ENCODE data around the gene LNP1. TPM values are rescaled to one million over a fixed set of nuclear protein-coding genes. Genes with fewer than 3 reads are reported as not detected.

Gene LNP1
- total RNA-seq, 3 donors from 2014 or later, result 1.2 to 1.7 (median 1.3) TPM

GRCh38 chr3:100386437-100387074, 14.8 kb upstream of the LNP1 start:
- intact Hi-C loops (cut with DNase I, micrococcal nuclease), result no loop called here
- Histone ChIP-seq H3K4me1 (ENCODE audit: low read depth) (no peaks in the 10 kb centered on the region), H3K9me3 (peaks cover 11% of the 10 kb centered on the region), H3K36me3 (ENCODE audit: low read depth) (no peaks in the 10 kb centered on the region), H3K4me3 (no peak overlapping the region)
- DNase-seq (no peak), ATAC-seq (no peak)
- TF ChIP-seq CTCF (IDR thresholded peaks at IDR 0.05), result no peak

DNA sequence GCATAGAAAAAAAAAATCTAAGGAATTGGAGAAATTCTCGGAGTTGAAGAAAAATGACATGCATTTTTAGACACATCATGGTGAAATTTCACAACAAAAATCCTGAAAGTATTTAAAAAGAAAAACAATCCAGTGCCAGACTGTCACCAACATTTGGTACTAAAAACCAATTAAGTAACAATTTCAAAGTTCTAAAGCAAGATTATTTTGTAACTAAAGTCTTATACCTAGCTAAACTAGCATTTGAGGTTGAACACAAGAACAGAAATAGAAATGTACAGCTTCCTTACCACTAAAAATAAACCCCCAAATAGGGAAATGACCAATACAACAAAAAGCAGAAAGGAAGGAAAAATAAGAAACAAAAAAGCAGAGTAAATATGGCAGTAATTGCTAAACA, 12.3 kb upstream of the LNP1 start:
- ATAC-seq (no peak), DNase-seq (no peak)
- intact Hi-C loops (cut with DNase I, micrococcal nuclease), result no loop called here
- H3K36me3 ChIP-seq (ENCODE audit: low read depth), result no peaks in the 10 kb centered on the region
- TF ChIP-seq CTCF (IDR thresholded peaks at IDR 0.05), result no peak
- H3K4me1 ChIP-seq (ENCODE audit: low read depth), result no peaks in the 10 kb centered on the region
- peaks cover 11% of the 10 kb centered on the region for H3K9me3 ChIP-seq
- no peak overlapping the region for H3K4me3 ChIP-seq

- H3K36me3 ChIP-seq (ENCODE audit: low read depth), result no peaks in the 10 kb centered on the region
- H3K9me3 ChIP-seq, result no peaks in the 10 kb centered on the region
- peaks cover 27% of the 10 kb centered on the region for H3K4me1 ChIP-seq (ENCODE audit: low read depth)
- H3K4me3 ChIP-seq, result no peak overlapping the region
- ATAC-seq, result peak; percentile 92
- no peak for TF ChIP-seq CTCF (IDR thresholded peaks at IDR 0.05)
- intact Hi-C loops (cut with DNase I, micrococcal nuclease), result no loop called here
- DNase-seq, result peak in 1 of 3 donors; percentile 20
Measured at GRCh38 chr3:100395679-100396431, 5.5 kb upstream of the LNP1 start.

DNA sequence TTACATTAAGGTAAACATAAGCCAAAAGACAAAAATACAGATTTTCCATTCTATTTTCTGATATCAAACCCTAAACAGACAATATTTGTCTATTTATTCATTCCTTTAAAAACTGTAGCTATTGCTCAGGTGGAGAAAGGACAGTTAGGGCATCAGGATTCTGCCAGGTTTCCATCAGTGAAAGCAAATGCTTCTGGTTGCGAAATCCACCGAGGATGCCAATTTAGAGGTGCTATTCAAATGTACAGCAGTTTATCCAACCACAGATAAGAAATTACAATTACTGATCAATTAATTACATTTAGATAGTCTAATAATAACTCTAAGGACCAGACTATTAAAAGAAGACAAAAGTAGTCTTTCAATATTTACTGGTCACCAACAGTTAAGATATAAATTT, 4.4 kb upstream of the LNP1 start:
- Histone ChIP-seq H3K4me1 (ENCODE audit: low read depth) (peaks cover 27% of the 10 kb centered on the region), H3K4me3 (no peak overlapping the region), H3K36me3 (ENCODE audit: low read depth) (no peaks in the 10 kb centered on the region), H3K9me3 (no peaks in the 10 kb centered on the region)
- ATAC-seq (no peak), DNase-seq (no peak)
- intact Hi-C loops (cut with DNase I, micrococcal nuclease), result no loop called here
- TF ChIP-seq CTCF (IDR thresholded peaks at IDR 0.05), result no peak

- ATAC-seq, result no peak
- intact Hi-C loops (cut with DNase I, micrococcal nuclease), result no loop called here
- DNase-seq, result peak in 2 of 3 donors; percentile 30 to 49
- H3K4me1 ChIP-seq (ENCODE audit: low read depth), result peaks cover 42% of the 10 kb centered on the region
- no peak for TF ChIP-seq CTCF (IDR thresholded peaks at IDR 0.05)
- H3K4me3 ChIP-seq, result no peak overlapping the region
- no peaks in the 10 kb centered on the region for H3K9me3 ChIP-seq
- H3K36me3 ChIP-seq (ENCODE audit: low read depth), result no peaks in the 10 kb centered on the region
Measured at GRCh38 chr3:100399341-100400071, 1.8 kb upstream of the LNP1 start.

All from mucosa of descending colon (tissue), 3 donors.